ENCODE data around the gene APOBR.
"Not testable (repeated sequence)": the region's sequence is repeated elsewhere in the genome, so short reads cannot be mapped to it uniquely, and the experiment has no call there.

The APOBR gene

GRCh38 chr16:28494121-28494851 is at the start of gene APOBR:
Gene APOBR (plus strand): TSS chr16:28494643. CDS start chr16:28494682, 39 bp downstream.
- peak; percentile 75 to 88 for DNase-seq (ENCODE audit: extremely low read depth in 1 of 2, low read depth in 1 of 2)

DNA sequence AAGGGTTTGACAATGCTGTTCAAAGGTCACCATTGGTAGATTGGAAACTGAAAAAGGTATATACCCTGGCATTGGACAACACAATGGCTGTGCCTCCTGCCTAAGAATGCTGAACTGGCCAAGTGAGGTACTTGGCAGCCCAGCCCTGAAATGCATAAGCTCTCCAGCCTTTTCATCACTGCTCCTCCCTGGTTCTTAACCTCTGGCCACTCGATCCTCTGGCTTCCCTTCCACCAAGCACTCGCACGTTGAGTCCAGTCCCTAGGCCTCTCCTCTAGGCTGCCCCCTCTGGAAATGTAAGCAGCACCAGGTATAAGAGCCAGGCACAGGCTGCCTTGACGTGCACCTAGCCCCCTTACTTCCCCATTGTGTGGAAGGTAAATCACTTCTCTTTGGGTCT is 48.1 kb upstream of the APOBR start:
- DNase-seq (ENCODE audit: extremely low read depth in 1 of 2, low read depth in 1 of 2), result not testable (repeated sequence)

- not testable (repeated sequence) for DNase-seq (ENCODE audit: extremely low read depth in 1 of 2, low read depth in 1 of 2)
Measured at GRCh38 chr16:28447081-28447480, 47.4 kb upstream of the APOBR start.

DNA sequence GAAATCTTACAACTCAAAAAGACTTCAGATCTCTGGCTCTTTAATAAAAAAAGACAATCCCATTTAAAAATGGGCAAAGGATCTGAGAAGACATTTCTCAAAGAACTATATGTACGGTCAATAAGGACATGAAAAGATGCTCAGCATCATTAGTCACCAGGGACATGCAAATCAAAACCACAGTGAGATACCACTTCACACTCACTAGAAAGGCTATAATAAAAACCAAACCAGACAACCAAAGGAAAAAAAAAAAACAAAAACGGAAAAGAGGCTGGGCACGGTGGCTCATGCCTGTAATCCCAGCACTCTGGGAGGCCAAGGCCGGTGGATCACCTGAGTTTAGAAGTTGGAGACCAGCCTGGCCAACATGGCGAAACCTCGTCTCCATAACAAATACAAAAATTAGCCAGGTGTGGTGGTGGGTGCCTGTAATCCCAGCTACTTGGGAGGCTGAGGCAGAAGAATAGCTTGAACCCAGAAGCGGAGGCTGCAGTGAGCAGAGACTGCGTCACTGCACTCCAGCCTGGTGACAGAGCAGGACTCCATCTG is 20.7 kb upstream of the APOBR start:
- DNase-seq (ENCODE audit: extremely low read depth in 1 of 2, low read depth in 1 of 2), result no peak

DNA sequence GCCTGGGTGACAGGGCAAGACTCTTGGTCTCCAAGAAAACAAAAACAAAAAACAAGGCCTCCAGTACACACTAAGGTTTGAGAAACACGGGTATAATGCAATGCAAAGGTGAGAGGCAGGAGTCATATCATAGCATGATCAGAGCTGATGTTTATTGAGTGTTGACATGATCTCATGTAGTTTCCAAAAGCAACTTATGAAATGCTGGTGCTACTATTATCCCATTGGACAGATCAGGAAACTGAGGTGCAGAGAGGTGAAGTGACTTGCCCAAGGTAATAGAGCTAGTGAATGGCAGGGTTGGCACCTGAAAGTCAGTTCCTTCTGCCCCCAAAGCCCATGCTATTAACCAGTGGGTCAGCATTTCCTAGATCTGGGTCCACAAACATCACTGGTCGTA is 19.2 kb upstream of the APOBR start:
- no peak for DNase-seq (ENCODE audit: extremely low read depth in 1 of 2, low read depth in 1 of 2)

DNA sequence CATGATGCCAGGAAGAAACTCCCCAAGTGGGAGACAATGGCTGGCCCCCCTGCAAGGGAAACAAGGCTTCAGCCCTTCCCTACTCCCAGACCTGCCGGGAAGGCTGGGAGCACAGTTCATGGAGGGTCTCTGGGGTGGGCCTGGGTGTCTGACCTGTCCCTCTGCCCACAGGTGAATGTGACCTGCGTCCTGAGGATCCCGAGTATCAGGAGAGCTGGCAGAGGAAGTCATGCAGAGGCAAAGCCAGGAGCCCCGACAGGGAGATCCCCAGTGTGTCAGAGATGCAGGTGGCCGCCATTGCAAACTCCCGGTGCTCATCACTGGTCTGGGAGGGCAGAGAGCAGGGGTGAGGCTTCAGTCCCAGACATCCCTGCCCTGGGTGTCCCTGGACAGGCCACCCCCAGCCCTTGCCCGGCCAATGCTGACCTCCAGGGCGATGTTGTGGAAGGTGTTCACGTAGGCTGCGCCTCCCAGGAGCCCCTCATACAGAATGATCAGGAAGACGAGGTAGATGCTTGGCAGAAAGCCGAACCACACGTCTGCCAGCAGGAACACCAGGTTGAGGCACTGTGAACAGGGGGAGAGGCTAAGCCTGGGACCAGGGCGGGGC is 17.0 kb upstream of the APOBR start:
- no peak for DNase-seq (ENCODE audit: extremely low read depth in 1 of 2, low read depth in 1 of 2)

DNA sequence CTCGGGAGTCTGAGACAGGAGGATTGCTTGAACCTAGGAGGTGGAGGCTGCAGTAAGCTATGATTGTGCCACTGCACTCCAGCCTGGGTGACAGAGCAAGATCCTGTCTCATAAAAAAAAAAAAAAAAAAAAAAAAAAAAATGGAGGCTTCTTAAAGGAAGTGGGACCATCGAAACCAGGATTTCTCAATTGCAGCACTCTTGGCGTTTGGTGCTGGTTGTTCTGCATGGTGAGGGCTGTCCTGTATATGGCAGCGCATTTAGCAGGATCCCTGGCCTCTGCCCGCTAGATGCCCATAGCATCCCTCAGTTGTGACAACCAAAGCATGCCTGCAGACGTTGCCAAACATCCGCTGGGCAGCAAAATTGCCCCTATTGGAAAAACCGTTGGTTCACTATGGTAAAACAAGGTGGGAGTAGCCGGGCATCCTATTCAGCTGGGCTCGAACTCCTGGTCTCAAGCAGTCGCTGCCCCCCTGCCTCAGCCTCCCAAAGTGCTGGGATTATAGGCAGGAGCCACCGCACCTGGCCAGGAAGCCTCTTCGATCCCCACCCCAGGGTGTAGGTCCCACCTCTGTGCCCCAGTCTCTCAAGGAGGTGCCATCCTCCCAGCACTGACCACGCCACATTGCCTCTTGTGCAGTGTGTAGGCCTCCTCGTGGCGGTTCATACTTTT is 15.8 kb upstream of the APOBR start:
- no peak for DNase-seq (ENCODE audit: extremely low read depth in 1 of 2, low read depth in 1 of 2)

DNA sequence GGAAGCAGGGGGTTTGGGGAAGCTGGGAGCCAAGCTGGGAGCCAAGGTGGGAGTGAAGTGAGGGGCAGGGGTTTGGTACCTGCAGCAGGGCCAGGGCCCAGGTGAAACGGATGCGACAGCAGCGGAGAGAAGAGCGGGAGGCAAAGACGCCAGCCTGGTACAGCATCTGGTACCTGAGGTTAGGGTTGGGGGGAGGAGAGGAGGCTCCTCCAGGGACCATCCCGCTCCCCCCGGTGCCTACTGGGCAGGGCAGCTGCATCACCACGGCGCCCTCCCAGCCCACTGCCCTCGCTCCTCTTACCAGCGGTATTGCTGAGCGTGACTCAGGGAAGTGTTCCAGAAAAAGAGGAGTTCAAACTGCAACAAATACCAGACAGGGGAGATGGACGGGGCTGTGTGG is 12.4 kb upstream of the APOBR start:
- no peak for DNase-seq (ENCODE audit: extremely low read depth in 1 of 2, low read depth in 1 of 2)

DNA sequence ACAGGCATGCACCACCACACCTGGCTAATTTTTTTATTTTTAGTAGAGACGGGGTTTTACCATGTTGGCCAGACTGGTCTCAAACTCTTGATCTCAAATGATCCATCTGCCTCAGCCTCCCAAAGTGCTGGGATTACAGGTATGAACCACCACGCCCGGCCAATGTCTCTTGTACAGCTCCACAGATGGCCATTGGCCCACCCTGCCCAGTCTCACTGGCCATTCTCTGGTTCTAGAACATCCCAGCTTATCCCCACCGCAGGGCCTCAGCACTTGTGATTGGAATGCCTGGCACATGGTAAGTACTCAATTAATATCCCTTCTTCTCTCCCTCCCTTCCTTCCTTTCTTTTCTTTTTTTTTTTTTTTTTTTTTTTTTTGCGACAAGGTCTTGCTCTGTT is 11.1 kb upstream of the APOBR start:
- DNase-seq (ENCODE audit: extremely low read depth in 1 of 2, low read depth in 1 of 2), result not testable (repeated sequence)

DNA sequence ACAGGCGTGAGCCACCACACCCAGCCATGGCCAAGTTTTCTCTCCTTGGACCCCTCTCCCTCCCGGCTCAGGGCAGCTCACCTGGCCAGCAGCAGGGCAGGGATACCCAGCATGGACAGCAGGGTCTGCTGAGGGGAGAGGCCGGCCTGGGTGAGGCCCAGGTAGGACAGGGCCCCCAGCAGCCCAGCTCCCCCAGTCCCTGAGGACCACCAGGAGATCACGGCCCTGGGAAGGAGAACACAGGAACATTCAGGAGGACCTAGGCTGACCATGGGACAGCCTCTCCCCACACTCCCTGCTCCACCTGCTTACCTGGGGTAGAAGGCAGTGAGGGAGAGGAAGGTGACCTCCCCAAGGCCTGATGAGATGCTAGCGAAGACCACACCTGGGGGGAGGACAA is 8.2 kb upstream of the APOBR start:
- DNase-seq (ENCODE audit: extremely low read depth in 1 of 2, low read depth in 1 of 2), result no peak

DNA sequence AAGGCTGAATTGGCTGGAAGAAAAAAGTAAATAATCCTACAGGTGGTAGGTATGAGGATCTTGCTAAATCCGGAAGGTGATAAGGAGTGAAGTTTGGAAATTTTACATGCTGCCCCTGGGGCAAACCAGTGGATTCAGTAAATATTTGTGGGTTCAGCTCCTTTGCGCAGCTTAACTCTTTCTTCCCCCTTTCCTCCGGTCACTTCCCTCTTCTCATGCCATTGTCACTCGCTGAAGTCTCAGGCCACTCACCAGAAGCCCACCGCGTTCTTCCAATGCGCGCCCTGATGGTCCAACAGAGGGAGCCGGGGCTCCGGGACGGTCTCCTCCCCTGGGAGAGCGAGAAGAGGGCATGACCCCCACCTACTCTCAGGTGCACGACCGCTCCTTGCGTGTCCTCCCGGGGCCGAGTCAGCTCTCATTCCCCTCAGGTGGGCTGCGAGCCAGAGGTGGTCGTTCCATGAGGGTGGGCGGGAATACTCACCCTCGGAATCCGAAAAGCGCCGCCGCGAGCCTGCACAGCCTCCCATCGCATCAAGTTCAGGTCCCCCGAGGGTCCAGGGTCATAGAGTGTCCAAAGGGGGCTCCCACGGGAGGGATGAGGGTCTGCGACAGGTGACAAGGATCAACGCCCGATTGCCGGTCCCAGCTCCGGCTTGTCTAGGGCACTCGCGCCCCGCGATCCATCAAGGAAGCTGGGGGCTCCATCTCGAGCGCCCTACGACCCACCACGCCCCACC is 3.0 kb upstream of the APOBR start:
- no peak for DNase-seq (ENCODE audit: extremely low read depth in 1 of 2, low read depth in 1 of 2)

DNA sequence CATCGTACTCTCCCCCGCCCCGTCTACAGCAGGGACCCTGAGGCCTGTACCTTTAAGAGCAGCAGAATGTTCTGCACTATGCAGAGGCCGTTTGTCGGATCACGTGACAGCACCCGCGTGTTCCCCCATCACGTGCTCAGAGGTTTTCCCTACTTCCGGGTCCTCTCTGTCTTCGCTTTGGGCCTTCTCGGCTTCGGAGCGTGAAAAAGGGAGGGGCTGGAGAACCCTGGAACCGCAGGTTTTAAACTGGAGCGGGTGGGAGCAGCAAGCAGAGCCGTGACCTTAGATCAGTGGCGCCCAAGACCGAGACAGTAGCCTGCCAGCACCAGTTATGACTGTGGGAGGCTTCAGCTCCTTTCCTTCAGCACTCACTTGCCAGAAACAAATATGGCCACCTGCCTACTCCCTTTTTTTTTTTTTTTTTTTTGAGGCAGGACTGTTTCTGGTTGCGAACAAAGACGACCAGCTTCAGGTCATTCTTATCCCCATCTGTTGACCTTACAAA is 2.4 kb upstream of the APOBR start, which contains the start of gene CLN3:
TSS of gene CLN3 (minus strand) at position 105 of the 505 bp plus-strand sequence. CDS start 315 bp downstream, outside the sequence.
- peak; percentile 70 to 87 for DNase-seq (ENCODE audit: extremely low read depth in 1 of 2, low read depth in 1 of 2)

GRCh38 chr16:28492511-28492910 is 1.9 kb upstream of the APOBR start:
- no peak for DNase-seq (ENCODE audit: extremely low read depth in 1 of 2, low read depth in 1 of 2)

- no peak for DNase-seq (ENCODE audit: extremely low read depth in 1 of 2, low read depth in 1 of 2)
Measured at GRCh38 chr16:28495098-28495793, 803 bp downstream of the APOBR start.

DNA sequence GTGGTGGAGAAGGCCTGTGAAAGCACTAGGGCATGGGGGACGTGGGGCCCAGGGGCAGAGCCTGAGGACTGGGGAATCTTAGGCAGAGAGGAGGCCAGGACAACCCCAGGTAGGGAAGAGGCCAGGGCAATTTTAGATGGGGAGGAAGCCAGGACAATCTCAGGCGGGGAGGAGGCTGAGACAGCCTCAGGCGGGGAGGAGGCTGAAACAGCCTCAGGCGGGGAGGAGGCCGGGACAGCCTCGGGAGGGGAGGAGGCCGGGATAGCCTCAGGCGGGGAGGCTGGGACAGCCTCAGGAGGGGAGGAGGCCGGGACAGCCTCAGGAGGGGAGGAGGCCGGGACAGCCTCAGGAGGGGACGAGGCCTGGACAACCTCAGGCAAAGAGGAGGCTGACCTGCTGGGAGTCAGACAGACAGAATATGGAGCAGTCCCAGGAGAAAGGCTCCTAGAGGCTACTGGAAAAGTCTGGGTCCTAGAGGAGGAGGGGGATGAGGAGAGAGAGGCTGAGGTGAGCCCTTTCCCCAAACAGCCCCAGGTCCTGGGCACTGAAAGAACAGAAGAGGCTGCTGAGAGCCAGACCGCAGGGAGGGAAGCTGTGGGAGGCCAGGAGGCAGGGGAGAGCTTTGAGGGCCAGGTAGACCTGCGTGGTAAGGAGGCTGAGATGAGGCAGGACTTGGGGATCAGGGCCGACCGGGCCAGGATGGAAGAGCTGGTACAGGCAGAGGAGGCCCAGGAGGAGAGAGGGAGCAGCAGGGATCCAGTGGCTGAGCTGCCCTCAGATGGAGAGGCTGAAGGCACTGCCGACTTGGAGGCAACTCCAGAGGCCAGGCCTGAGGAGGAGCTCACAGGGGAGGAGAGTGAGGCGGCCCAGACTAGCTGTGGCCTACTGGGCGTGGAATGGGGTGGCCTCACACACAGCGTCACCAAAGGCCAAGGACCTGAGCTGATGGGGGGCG is 1.6 kb downstream of the APOBR start:
- DNase-seq (ENCODE audit: extremely low read depth in 1 of 2, low read depth in 1 of 2), result no peak

DNA sequence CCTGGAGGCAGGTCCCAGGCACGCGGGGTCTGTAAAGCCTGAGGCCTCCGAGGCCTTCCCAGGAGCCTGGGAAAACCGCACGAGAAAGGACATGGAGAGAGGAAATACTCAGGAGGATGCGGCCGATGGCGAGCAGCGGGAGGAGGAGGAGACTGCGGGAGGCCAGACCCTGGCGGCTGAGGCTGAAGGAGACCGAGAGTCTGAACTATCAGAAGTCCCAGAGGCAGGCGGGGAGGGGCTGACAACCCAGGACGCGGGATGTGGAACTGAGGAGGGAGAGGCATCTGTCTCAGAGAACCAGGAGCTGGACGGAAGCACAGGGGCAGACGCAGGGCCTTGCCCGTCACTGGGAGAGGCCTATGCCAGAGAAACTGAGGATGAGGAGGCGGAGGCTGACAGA is 2.4 kb downstream of the APOBR start:
- DNase-seq (ENCODE audit: extremely low read depth in 1 of 2, low read depth in 1 of 2), result no peak

GRCh38 chr16:28497386-28497785 is 2.9 kb downstream of the APOBR start:
- DNase-seq (ENCODE audit: extremely low read depth in 1 of 2, low read depth in 1 of 2), result no peak

DNA sequence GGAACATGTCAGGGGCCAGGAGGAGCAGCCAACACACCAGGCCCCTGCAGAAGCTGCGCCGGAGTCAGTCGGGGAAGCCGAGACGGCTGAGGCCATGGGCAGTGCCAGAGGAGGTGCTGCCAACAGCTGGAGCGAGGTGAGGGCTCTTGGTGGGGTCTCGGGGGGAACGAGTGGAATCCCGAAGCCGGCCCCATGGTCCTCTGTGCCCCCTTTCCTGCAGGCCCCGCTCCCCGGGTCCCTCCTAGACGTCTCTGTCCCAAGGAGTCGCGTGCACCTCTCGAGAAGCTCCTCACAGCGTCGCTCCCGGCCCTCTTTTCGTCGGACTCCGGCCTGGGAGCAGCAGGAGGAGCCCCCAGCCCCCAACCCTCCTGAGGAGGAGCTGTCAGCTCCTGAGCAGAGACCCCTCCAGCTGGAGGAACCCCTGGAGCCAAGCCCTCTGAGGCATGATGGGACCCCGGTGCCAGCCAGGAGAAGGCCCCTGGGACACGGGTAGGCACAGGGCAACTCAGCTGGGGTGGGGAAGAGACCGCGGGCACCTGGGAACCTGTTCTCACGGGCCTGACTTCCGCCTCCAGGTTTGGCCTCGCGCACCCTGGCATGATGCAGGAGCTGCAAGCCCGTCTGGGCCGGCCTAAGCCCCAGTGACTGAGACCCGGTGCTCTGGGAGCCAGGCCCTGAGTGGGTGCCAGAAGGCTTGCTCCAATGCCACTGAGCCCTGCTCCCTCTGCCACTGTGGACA is 3.6 kb downstream of the APOBR start:
- DNase-seq (ENCODE audit: extremely low read depth in 1 of 2, low read depth in 1 of 2), result no peak
